GM10847 (cell line): ENCODE results near the gene NSFL1C.

Source experiments
- POLR2A ChIP-seq: IDR thresholded peaks from 2 replicates; pipeline ENCODE4 v1.6.1; 2011; ENCODE audit not compliant: insufficient read length; ENCODE audit errors: extremely low read depth

The NSFL1C gene

GRCh38 chr20:1466211-1467081, at the start of gene NSFL1C:
TSS of gene NSFL1C (minus strand) at chr20:1466849. CDS start at chr20:1466824, 25 bp downstream.
- peak; percentile 67 for TF ChIP-seq POLR2A

- TF ChIP-seq POLR2A: no peak
Observed at GRCh38 chr20:1513801-1514200, 47.2 kb upstream of the NSFL1C start.

GRCh38 chr20:1509237-1509636, 42.6 kb upstream of the NSFL1C start:
- no peak for TF ChIP-seq POLR2A

GRCh38 chr20:1508574-1508973, 41.9 kb upstream of the NSFL1C start:
- TF ChIP-seq POLR2A: no peak

GRCh38 chr20:1507276-1507675, 40.6 kb upstream of the NSFL1C start:
- no peak for TF ChIP-seq POLR2A

- no peak for TF ChIP-seq POLR2A
Observed at GRCh38 chr20:1505871-1506270, 39.2 kb upstream of the NSFL1C start.

DNA sequence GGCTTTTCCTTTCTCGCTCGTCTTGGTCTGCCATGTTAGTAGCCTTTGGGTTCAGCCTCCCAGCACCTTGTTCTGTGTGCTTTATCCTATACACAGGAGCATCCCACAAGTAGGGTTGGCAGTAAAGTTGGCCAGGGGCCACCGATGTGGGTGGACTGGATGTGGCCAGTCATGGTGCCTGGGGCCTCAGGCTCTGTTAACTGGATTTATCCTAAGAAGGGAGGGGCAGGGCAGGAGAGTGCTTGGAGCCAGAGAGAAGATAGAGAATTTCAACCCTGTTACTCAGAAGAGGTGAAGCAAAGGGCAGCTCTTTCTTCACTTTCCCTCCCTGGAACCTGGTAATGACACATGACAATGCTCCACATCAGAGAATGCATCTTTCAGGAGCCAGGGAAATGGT, 38.7 kb upstream of the NSFL1C start:
- TF ChIP-seq POLR2A: no peak

- TF ChIP-seq POLR2A: no peak
Observed at GRCh38 chr20:1503564-1504227, 37.0 kb upstream of the NSFL1C start.

- TF ChIP-seq POLR2A: no peak
Observed at GRCh38 chr20:1500496-1500895, 33.8 kb upstream of the NSFL1C start.

DNA sequence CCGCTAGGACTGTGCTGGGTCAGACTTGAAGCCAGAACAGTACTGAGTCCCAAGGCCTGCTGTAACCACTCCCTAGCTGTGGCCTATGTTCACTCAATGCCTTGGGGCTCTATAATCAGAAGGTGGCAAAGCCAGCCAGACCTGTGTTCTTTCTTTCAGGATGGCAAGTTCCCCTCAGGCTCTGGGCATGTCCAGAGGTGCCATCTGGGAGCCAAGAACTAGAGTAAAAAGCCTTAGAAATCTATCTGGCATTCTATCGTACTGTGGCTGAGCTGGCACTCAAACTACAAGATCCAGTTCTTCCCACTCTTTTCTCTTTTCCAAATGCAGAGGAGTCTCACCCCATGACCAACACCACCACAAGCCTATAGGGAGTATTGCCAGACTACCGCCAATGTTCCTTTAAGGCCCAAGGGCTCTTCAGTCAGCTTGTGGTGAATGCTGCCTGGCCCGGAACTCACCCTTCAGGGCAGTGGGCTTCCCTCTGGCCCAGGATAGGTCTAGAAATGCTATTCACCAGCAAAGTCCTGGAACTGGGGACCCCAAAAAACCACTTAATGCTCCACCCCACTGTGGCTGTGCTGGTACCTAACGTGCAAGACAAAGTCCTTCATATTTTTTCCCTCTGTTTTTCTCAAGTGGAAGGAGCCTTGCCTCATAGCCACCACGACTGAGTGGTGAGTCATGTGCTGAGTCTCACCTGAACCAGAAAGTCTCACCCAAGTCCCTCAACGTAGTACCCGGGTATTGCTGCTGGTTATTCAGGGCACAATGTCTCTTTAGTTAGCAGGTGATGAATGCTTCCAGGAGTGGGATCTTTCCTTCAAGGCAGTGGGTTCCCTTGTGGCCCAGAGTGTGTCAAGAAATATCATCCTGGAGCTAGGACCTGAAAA, 33.1 kb upstream of the NSFL1C start:
- no peak for TF ChIP-seq POLR2A

- TF ChIP-seq POLR2A: no peak
Observed at GRCh38 chr20:1496930-1497329, 30.3 kb upstream of the NSFL1C start.

DNA sequence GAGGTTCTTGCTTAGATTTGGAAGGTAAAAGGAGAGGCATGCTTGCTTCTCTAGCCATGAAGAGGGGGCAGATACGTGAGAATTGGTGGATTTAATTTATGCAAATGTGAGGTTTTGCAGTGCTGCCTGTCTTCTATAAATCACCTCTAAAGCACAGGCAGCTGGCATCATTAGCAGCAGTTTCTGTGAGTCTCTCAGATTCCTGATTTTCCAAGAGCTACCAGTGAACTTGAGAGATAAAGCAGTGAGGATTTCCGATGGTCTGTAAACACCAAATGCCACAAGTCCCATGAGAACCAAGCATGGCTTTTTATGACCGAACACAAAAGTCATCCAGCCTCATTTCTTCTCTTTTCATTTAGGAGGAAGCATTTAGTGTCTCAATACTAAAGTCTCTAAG, 27.8 kb upstream of the NSFL1C start:
- no peak for TF ChIP-seq POLR2A

DNA sequence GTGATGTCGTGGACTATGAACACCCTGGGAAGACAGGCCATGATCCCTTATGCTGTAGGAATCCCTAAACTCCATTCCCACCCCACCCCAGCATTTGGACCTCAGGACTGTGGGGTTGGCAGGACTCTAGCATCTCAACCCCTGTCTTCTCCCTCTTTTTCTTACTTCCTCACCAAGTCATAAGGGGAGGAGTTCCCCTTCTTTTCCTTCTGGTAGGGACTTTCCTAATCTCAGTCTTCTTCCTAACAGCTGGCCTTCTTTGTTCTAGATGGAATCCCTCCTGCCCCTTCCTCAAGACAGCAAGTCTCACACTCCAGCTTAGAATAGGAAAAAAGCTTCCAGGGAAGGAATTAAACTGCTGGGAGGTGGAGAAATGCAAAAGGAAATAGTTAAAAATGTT, 26.9 kb upstream of the NSFL1C start:
- TF ChIP-seq POLR2A: no peak

DNA sequence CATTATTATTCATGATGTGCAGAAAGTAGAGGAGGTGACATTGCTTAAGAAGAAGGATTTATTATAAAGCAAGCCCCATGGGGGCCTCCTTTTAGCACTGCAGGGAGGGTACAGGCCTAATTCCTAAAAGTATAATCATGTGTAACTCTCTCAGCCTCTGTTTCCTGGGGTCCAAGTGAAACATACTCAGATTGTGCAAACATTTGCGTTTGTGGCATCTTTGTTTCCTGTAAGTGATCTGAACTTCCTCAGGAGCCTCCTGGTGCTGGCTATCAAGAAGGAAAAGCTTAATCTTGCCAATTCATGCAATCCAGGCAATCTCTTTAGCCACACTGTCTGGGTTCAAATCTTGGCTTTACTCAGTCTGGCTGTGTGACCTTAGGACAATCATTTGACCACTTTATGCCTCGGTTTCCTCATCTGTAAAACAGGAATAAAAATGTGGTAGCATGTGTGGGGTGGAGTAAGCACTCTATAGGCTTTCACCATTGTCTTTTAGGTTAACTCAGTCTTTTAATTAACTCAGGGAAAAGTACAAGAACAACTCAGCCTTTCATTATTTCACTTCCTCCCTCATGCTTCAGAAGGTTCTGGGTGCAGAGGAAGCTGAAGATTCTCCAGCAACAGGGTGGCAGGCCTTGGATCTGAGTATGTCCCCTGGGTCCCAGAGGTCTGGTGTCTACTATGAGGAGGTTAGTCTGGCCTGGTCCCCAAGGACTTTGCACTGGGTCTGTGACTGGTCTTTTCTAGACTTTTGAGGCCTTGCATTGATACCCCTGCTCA, 25.4 kb upstream of the NSFL1C start:
- no peak for TF ChIP-seq POLR2A
